HG03460 (cell line): Measurements from ENCODE around the gene ZNF597.

ENCODE experiments used
- ATAC-seq: cut with Tn5 transposase; IDR thresholded peaks from one replicate; pipeline ENCODE4 v1.9.1; 2021; ENCODE audit not compliant: unreplicated experiment

Gene ZNF597

DNA sequence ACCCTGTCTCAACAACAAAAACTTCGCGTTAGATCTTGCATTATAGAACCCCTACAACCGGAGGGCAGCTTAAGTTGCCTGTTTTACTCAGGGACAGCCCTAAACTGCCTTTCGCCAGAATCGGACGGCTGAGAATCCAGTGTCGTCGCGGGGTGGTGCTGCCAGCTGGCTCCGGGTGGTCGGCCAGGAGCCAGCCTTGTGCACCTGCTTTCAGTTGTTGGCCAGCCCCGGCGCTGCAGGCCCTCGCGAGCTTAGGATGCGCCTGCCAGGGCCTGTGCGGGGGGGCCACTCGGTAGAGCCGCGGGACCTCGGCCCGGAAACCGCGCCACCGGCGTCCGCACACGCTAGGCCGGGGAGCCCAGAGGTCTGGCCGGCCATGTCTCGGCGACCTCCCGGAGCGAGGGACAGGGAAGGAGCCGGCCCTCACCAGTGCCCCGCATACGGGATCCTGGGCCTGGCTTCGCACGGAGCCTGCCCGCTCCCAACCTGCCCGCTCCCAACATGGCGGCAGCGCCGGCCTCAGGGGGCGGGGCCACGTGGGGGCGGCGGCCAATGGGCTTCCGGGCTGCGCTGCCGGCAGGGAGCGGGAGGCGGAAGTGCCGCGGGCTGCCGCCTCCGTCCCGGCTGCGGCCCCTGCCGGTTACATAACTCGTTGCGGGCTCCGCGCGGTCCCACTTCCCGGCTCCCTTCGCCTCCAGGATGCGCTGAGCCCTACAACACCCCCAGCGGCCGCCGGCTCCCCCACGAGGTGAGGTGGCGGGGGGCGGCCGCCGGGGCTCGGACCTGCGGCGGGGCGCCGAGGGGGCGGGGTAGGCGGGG, 14.3 kb upstream of the ZNF597 start:
- peak; percentile 72 for ATAC-seq

DNA sequence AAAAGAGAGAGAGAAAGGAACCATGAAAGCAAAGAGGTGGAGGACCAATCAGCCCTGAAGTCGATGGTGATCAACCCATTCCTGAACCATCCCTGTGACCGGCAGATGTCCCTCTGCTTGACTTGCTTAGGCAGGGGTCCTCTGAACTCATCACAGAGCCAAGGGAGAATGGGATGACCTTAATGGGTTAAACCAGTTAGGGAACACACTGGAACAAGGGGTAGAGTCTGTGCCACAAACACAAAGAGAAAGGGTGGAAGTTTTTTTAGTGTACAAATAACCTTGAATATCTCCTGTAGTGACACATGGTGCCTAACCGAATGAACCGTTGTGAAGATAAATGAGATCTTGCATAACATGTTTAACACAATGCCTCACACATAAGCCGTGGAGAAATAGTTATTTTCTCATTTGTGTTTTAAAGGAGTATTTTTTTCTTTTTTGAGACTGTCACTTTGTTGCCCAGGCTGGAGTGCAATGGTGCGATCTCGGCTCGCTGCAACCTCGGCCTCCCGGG, 11.4 kb upstream of the ZNF597 start:
- no peak for ATAC-seq

DNA sequence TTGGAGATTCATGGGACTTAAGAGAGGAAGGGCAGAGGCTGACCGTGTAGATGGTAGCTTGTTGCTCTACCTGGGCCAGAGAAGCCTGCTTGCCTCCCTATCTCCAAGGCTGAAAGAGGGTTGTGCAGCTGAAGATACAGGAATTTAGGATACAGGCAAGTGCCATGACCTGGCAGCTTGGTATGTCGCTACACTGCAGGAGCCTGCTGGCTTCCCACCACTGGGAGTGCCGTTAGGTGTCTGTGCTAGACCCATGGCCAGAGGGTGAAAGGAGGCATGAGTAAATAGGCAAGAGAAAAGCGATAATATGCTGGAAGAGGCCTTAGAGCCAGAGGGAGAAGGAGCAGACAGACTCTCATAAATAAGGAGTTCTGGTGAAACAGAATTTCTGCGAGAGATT, 10.8 kb upstream of the ZNF597 start:
- ATAC-seq, result no peak

DNA sequence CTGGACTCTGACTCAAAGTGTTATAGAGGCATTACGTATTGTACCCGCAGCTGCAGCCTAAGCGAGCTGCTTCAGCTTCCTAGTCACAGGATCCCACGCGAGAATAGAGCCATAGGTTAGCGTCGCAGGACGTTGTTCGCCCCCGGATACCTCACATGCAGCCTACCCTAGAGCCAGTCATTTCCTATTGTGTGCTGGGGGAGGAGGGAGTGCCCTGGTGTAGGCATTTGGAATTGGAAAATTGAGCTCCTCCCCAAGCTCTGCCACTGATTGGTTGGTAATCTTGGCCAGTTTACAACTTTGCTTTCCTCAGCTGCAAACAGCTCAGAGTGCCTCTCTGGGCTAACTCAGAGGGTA, 706 bp upstream of the ZNF597 start:
- ATAC-seq, result peak; percentile 20

DNA sequence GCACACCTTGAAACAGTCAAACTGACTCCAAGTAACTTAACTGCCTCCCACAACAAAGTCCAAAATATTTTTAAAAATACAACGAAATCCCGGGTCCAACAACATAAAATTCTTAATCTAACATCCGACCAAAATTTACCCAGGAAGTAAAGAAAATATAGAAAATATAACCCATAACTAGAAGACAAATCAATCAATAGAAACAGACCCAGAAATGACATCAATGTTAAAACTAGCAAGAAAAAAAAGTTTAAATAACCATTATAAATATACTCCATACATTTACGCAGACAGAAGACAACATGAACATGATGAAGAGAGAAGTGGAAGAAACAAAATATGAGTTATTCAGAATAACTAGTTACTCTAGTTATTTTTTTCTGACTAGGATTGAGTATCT, 3.7 kb downstream of the ZNF597 start:
- ATAC-seq, result no peak

DNA sequence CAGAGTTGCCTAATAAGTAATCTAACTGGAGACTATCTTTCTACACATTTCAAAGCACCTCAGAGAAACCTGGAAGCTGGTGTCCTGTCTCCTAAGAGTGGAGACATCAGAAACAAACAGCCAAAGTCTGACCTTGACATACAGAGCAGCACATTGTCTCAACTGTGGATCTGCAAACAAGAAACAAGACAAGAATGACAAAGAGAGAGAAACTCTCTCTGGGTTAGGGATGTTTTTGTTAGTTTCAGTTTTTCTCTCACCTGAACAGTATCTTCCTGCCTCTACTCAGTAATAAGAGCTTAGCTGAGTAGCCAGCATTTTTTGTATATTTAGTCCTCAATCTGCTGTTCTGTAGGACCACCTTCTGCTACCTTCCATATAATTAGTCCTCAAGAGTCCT, 8.9 kb downstream of the ZNF597 start:
- no peak for ATAC-seq

DNA sequence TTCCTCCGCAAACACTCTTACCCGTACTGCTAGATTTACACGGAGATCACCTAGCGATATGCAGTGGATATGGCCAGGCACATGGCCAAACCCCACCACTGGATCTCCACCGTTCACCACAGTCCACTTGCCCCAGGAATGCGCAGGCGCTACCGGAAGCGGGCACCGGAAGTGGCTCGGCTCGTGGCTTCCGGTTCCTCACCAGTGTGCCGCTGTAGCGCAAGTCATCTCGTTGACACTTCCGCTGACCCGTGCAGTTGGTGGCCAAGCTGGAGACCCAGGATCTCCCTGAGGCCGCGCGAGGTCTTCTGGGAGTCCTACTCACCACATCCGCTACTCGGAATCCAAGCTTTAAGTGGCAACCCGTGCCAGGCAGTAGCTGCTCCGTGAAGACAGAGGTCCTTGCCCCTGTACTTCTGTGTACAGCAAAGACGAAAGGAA, 11.5 kb downstream of the ZNF597 start:
- no peak for ATAC-seq

DNA sequence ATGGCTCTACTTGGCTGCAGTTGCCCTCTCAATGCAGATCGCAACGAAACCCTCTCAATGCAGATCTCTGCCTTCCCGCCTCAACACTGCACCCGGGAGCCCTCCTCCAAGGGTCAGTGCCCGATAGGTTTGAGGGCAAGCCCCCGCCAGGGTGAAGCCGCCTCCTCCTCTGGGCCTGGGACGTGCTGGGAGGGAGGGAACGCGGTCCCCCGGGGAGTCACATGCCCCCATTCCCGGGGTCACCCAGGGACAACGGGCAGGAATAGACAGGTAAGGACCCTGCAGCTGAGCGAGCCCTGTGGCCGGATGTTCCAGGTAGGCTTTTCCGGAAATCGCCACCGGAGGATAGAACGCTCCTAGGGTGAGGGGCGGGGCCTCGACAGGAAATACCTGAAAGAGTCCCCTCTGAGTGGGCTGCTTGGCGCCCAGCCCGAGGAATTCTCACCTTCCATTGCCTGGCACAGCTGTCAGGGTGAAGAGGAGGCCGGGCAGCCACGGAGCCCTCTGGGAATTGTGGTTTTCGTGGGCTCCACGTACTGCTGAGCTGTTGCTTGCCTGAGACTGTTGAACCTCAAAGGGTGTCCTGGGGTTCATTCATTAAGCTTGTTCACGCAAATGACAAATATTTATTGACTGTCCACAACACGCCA, 29.4 kb downstream of the ZNF597 start:
- ATAC-seq, result no peak

DNA sequence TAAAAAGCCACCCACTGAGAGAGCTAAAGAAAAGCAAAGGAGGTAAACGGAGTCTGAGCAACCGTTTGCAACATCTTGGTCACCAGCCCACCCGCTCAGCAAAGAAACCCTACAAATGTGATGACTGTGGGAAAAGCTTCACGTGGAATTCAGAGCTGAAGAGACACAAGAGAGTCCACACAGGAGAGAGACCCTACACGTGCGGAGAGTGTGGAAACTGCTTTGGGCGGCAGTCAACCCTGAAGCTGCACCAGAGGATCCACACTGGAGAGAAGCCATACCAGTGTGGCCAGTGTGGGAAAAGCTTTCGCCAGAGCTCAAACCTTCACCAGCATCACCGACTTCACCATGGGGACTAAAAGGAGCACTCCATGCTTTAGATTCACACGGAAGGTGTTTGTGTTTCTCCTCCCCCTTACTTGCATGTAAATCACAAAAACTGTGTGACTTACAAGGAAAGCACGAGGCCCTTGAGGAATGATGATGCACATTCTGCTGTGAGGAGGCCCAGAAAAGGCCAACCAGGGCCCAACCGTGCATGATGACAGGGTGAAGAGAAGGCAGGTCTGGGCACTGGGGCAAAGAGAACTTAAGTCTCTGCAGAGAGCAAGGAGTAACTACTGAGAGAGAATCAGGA, 34.6 kb downstream of the ZNF597 start:
- no peak for ATAC-seq

DNA sequence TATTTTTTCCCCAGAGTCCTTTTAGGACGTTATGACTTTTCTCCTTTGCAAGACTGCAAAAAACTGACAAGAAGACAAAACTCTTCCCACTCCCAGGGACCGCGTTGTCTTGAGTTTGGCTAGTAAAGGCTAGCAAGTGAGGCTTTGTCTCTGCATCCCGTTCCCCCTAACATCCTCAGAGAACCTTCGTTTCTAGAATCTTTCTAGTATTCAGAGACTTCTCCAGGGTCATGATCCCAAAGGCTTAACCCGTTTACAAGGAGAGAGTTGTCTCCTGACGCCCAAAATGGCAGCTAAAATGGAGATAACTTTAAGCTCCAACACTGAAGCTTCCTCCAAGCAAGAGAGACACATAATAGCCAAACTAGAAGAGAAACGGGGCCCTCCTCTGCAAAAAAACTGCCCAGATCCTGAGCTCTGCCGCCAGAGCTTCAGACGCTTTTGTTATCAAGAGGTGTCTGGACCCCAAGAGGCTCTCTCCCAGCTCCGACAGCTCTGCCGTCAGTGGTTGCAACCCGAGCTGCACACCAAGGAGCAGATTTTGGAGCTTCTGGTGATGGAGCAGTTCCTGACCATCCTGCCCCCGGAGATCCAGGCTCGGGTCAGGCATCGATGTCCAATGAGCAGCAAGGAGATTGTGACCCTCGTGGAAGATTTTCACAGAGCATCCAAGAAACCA, 41.4 kb downstream of the ZNF597 start:
- ATAC-seq, result no peak

DNA sequence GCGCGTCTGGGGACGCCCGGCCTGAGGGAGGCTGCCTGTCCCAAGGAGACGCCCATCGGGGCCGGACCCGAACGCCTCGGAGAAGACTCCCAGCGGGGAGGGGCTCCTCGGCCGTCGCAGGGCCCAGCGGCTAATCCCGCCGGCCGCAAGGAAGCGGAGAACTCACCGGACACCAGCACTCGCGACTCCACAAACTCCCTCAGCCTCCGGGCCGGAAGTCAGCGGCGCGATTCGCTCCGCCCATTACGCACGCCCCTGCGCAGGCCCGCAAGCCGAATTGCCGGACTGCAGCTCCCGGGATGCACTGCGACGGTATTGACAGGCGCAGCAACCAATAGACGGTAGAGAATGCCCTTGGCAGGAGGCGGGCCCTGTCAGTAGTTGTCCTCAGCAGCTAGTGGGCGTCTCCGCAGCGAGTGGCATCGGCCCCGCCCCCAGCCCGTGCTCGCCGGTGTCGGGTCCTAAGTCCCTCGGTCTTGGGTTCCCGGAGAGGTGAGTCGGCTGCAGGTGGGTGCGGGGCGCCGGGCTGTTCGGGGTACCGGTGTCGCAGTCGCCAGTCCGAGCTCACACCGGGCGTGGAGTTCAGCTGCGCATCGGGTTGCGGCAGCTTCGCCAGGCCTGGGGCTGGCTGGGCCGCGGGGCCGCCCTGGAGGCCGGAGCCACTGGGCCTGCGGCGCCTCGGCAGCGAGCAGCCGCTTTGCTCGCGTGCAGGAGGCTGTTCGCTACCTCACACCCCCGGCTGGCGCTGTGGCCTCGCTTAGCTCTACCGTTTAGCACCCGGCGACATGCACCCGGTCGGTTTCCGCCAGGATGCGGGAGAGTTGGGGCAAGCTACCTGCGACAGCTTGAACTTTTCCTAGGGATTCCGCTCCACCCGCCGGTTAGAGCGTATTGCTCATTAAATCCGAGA, 42.3 kb downstream of the ZNF597 start, which contains the start of the genes ZNF174 and ZSCAN32:
Gene ZNF174, plus strand, starts transcription at position 437 of the 910 bp plus-strand sequence. CDS start 790 bp downstream, outside the sequence.
Gene ZSCAN32, minus strand, starts transcription at position 226 of the 910 bp plus-strand sequence. CDS start 3,447 bp downstream, outside the sequence.
- ATAC-seq, result peak; percentile 92

DNA sequence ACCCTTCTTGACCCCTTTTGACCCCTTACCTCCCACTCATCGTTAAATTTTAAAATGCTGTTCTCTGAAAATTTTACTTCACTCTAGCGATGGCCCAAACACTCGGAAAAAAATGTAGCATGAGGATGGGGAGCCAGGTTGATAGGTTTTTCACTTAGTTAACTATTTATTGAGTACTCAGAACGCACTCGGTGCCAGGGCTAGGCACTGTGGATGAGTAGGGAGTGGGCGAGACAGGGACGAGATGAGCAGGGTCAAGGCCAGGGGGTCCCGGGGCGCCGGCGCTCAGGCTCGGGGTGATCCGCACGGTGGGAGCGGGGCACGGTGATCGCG, 42.9 kb downstream of the ZNF597 start:
- peak; percentile 20 for ATAC-seq

DNA sequence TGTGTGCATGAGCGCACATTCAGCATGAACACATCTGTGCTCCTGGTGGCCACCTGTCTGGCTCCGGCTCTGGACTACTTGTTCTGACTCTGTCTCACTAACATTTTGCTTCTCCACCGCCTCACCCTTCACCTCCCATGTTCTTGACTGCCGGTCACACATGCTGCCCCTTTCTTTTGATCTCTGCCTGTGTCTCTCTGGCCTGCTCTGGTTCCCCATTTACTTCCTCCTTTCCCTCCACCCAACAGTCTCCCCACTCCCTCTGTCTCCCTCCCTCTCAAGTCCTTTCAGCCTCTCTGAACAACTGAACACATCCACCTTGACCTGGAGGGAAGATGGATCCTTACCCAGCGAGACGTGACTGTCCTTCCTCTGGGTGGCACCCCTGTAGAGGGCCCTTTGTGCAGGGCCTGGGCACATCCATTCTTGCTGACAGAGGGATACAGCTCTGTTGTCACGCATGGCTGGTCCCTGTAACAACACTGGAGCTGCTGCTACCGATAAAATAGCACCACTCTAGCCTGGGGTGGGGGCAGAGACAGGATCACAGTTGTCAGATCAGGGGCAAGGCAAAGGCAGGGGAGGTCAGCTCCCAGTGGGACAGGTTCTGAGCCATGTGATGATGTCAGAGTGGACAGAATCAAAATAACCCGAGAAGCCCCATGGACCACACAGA, 53.5 kb downstream of the ZNF597 start:
- no peak for ATAC-seq

DNA sequence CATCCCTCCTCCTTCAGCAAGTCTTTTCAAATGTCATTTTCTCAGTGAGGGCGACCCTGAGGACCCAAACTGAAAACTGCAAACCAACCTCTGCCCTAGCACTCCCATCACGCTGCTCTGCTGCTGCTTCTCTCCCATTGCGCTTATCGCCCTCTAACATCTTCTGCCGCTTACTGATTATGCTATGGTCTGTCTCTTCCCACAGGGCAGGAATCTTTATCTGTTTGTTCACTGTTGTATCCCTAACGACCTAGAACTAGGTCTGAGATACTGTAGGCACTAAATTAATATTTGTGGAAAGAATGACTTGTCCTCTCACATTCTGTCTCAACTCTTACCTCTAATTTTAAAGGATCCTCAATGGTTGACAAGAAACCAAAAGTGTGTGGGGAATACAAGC, 55.0 kb downstream of the ZNF597 start:
- no peak for ATAC-seq

DNA sequence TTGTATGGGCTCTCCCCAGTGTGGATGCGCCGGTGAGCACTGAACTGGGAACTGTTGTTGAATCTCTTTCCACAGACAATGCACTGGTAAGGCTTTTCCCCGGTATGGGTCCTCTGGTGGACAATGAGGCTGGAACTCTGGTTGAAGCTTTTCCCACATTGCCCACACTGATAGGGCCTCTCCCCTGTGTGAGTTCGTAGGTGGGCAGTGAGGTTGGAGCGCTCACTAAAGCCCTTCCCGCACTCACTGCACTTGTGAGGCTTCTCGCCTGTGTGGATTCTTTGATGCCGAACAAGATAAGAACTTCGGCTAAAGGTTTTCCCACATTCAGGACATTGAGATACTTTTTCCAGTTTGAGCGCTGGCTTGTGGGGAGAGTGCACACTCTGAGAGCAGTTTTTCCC, 60.3 kb downstream of the ZNF597 start:
- no peak for ATAC-seq
